ENCODE results near the gene KLHL40.

The KLHL40 gene

DNA sequence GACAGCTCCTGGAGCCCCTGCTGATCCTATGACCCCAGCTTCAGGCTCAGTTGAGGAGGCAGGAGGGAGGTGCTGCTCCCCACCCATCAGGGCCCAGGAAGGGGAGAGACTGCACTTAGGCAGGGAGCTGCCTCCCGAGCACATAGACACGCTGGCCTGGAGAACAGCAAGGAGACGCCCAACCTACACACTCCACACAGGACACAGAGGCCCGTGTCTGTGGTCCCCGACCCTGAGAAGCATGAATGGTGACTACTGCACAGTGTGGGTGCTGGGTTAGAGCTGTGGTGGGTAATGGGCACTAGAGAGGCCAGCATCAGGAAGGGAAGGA lies 18.3 kb downstream of the KLHL40 start:
- no peak for DNase-seq (ENCODE audit: low read depth in 2 of 2, low spot score in 1 of 2)

DNA sequence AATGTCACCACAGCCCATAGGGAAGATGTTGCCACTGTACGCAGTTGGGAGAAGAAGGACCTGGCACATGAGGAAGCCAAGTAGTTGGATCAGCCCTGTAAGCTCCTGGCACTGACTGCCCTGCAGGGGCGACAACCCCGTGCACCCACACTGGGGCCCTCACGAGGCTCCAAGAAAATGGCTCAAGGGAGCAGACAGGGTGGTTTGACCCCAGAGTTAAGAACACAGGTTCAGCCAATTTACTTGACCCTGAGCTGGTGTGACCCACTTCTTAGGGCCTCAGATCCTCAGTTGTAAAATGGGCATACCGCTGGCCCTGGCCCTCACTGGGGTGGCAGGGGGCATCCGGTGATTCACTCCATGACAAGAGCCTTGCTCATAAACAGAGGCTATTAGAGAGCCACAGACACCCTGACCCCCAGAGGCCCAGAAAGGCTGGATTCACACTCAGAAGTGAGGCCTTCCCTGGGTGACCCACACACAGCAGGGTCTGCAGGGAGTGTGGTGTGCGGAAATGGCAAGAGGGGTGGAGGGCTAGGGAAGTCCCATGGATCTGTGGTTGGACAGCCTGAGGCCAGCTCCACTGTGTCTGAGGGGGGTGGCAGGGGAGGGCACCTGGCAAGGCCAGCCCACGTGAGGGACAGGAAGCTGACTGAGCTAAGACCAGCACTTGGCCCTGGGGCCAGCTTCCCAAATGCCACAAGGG lies 19.0 kb downstream of the KLHL40 start:
- no peak for DNase-seq (ENCODE audit: low read depth in 2 of 2, low spot score in 1 of 2)

DNA sequence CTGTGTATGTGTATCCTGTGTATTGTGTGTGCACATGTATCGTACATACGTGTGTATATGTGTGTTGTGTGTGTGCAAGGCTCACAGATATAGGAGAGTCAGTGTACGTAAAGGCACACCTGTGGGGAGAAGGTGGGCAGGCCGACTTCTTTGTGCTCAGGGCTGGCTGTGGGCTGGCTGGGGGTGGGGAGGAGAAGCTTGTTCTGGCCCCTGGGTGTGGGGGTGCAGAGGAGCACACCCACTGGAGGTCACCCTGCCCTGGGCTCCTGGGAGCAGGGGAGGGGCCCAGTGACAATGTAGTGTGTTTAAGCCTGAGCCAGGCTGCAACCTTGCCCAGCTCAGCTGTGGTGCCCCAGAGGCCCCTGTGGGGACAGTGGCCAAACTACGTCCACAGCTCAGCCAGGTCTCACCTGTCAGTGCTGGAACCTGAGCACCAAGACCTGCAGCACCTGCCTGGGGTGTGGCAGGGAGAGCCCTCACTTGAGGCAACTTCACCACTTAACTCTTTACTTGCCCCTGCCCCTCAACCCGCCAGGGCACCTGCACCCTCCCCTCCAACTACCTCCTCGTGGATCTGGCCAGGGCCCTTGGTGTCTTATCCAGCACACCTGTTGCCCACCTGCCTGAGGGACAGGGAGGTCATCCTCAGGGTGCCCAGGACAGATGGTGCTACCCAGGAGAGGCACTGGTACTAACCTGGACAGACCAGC lies 19.9 kb downstream of the KLHL40 start:
- no peak for DNase-seq (ENCODE audit: low read depth in 2 of 2, low spot score in 1 of 2)

DNA sequence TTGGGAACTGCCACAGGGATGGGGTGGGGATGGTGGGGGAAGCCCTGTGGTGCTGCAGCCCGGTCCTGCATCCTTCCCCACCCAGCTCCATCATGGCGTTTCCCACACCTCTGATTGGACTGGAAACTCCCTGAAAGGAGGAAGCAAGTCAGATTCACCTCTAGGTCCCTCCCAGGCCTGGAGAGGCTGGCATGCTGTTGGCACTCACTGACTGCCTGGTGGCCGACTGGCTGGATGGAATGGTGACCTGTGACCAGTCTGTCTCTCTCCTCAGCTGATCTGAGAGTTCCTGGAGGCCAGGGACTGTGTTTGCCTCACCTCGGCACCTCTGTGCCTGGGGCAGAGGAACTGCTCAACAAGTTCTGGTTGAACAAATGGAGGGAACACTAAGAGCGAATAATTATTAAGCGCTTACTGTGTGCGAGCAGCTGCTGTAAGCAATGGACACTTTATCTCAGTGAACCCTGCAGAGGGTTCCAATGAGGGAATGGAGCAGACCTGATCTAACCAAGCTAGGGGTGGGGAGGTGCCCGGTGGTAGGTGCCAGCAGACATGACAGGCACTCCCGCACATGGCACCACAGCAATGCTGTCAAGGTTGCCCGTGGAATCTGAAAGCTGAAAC lies 20.7 kb downstream of the KLHL40 start:
- DNase-seq (ENCODE audit: low read depth in 2 of 2, low spot score in 1 of 2): no peak

DNA sequence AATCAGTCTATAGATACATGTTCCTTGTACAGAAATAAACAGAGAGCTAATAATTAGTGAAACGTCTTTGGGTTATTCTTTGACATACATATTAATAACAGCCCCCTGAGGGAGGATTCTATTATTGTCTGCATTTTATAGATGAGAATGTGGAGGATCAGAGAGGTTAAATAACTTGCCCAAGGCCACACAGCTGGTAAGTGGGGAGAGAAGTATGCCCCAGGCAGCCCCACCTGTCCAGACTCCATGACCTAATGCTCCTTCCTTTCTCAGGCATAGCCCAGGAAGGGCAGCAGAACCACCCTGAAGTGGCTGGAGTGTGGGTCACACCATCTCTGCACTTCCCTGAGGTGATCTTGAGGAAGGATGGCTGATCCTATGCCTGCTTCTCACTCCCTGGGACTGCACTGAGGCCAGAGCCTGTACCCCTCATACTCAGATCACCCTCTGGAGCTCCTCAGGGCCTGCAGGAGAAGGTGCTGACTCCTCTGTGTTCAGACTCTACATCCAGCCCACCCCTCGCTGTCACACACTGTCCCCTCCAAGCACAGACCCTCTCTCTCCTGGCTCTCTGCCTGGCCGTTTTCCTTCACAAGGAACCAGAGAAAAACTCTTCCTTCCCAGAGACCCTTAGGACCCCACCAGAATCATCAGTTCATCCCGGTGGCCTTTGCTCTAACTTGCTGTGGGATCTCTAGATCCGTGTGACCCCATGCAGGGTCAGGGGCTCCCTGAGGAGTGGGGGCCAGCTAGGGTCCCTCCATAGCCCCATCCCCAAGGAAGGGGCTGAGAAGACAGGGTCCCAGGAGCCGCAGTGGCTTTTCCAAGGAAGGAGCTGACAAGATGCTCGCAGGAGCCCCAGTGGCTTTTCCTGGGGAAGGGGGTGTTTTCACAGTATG lies 21.6 kb downstream of the KLHL40 start:
- DNase-seq (ENCODE audit: low read depth in 2 of 2, low spot score in 1 of 2): no peak

DNA sequence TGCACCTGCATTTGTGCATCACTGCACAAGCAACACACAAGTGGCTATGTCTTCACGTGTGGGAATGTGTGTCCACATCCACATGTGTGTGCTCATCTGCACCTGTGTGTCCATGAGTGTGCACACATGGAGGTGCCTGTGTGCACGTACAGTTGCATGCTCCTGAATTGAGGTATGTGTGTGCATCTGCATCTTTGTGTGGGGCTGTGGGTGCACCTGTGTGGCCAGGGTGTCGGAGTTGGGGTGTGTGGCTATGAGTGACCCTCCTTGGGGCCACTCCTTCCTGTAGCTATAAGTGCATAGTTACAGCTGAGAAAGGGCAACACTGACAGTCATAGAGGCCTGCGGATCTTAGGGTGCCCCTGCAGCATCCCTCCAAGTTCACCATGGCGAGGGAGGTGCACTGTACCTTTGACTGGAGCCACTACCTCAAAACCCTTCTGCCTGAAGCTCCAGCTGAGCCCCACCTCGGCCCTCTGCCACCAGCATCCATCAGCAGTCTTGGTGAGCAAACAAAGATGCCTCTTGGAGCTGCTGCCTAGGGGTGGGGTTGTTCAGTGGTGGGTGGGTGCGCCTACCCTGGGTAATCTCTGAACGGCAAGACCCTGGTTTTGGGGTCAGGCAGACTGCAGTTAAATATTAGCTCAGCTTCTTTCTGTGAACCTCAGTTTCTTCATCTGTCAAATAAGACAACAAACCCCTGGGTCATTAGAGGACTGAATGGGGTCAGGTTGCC lies 22.5 kb downstream of the KLHL40 start:
- DNase-seq (ENCODE audit: low read depth in 2 of 2, low spot score in 1 of 2): no peak

DNA sequence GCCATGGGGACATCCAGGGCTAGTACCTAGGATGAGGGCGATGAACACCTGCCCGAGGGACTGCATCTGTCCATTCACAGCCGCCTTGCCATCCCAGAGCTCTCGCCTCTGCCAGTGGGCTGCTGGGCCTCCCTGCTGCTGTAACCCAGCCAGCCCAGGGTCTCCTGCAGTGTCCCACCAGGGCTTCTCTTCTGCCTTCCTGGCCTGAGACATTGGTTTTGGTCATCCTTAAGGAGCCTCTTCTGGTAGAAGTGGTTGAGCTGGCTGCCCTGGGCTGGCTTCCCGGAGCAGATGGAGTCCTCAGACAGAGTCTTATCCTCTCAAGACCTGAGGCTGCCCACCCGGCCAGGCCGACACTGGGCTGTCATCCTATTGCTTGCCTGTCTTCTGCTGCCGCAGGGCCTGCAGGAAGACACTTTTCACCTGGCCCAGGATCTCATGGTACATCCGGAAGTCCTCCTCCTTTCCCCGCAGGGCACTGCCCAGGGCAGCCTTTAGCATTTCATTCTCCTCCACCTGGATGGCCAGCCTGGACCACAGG lies 23.3 kb downstream of the KLHL40 start:
- DNase-seq (ENCODE audit: low read depth in 2 of 2, low spot score in 1 of 2): no peak

DNA sequence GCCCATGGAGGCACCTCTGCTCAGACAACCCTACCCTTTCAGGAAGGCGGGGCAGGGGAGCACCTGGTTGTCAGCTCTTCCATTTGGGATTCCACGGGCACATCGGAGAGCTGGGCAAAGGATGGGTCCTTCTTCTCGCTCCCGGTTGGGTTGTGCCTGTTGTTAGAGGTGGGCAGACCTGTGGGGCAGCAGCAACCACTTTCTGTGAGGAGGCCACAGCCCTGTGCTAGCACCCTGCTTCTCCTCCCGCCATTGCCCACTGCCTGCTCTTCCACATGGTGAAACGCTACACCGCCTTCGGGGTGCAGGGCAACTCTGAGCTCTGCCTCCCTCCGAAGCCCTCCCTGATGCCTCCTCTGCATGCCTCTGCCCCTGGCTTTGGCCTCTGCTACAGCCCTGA lies 24.3 kb downstream of the KLHL40 start:
- no peak for DNase-seq (ENCODE audit: low read depth in 2 of 2, low spot score in 1 of 2)

DNA sequence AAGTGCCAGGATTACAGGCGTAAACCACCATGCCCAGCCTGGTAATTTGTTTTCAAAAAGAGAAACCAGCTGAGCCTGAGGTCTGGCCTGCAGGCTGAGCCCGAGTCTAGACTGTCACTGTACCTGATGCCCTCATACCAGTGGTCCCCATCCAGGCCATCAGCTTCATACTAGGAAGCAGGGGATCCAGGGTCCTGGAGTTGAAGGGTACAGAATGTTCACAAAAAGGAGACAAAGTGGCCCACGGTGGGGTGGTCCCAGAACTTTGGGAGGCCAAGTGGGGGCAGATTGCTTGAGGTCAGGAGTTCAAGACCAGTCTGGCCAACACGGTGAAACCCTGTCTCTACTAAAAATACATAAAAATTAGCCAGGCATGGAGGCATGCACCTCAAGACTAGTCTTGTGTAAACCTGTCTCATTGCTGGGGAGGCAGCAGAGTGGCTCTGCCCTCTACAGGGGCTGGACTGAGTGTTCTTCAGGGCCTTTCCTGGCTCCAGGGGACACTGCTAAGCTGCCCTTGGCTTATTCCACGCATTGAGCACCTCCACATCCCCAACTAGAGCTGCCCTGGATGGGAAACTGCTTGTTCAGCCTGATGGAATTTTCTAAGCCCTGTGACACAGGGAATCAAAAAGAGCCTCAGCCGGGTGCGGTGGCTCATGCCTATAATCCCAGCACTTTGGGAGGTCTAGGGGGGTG lies 25.1 kb downstream of the KLHL40 start:
- DNase-seq (ENCODE audit: low read depth in 2 of 2, low spot score in 1 of 2): no peak

DNA sequence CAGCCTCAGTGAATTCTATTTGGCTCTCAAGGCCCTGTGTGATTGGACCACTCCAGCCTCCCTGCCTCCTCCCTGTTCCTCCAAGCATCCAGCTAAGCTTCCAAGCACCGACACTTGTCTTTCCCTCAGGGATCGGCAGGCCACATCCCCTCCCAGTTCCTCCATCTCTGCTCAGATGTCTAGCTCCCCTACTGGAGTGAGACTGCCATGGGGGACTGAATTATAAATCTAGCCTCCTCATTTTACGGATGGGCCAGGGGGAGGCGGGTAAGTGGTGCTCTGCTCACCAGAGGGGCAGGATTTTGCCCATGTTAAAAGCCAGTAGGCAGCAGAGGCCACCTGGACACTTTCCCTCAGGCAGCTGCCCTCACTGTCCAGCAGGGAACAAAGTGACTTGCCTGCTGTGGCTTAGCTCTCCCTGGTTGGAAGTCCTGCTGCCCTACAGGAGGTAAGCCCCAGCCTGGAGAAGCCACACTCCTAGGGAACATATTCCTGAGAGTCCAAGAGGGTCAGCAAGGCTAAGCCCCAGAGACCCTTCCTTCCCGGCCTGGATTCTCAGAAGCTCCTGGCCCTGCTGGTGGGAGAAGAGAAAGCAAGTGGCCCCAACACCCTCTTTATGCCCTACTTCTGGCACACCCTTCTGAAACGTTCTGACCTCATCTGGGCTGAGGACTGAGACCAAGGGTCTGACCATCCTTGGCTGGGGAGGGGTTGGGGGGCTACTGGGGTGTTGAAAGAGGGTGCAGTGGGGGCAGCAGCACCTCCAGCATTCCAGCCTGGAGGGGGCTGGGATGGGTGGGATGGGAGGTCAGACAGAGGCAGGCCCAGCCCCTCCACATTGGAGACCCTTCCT lies 26.4 kb downstream of the KLHL40 start:
- DNase-seq (ENCODE audit: low read depth in 2 of 2, low spot score in 1 of 2): no peak

DNA sequence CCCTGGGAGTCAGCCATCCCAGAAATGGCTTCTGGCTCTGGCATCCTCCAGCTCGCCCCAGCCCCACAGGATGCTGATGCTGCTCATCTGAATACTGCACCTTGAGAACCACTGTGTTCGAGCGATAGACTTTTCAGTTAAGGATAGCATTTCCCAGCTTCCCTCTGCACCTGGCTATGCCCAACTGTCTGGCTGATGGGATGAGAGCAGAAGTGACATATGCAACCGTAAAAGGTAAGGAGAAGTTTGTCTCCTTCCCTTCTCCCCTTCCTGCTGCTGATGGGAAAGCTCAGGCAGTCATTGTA lies 27.0 kb downstream of the KLHL40 start:
- no peak for DNase-seq (ENCODE audit: low read depth in 2 of 2, low spot score in 1 of 2)

DNA sequence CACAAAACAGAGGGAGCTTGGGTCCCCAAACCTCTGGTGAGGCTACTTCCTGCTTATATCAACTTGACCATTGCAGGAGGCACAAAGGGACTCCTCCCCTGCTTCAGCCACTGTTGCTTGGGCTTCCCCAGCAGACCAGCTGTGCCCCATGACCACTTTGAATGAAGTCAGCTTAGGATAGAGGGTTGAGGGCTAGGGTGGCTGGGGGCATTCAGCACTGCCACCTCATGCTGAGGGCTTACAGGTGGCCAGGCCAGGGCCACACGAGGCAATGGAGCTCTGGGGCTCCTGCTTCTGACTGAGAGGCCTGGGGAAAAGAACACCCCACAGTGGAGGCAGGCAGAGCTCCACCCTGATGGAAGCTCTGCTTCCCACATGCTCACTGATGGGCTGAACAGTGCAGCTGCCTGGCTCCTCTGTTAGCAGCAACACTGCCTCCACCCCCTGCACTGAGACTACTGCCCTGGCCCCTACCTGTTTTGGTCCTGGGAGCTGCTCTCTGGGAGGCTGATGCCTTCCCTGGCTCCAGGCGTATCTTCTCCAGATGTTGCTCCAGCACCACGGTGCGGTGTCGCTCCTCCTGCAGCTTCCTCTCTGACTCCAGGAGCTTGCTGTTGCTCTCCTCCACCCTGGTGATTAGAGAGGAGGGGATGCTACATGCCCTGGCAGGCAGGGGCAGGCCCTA lies 27.5 kb downstream of the KLHL40 start:
- no peak for DNase-seq (ENCODE audit: low read depth in 2 of 2, low spot score in 1 of 2)

DNA sequence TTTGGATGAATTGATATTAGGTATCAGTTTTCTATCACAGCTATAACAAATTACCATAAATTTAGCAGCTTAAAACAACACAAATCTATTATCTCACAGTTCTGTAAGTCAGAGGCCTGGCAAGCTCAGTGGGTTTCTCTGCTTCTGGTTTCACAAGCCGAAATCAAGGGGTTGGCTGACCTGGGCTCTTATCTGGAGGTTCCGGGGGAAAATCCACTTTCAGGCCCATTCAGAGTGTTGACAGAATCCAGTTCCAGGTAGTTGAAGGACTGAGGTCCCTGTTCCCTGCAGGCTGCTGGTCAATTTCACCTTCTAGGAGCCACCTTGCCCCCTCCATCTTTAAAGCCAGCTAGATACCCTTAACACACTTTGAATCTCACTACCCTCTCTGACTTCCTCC lies 28.4 kb downstream of the KLHL40 start:
- no peak for DNase-seq (ENCODE audit: low read depth in 2 of 2, low spot score in 1 of 2)

DNA sequence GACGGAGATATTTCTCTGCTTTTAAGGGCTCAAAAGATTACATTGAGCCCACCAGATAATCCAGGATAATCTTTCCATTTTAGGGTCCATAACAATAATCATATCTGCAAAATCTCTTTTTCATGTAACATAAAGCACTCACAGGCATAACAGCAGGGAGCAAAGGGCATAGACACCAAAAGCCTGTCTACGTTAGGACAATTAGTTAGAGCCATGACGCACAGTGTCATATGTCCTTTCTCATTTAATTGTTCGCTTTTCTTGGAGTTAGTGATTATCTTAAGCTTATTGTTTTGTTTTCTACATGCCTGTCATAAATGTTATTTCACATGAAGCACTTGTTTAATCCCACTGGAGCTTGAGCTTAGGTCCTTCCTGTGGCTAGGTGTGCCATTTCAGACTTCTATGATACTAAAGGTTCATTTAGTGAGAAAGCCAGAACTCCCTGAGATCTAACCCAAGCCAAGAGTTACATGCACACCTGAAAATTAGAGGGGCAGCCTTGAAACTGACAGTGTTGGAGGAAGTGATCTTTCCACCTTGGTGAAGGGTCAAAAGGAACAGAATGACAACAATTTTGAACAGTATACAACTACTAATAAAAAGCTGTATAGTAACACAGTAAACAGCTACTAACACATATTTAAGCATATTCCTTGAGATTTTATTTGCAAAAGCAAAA lies 29.0 kb downstream of the KLHL40 start:
- DNase-seq (ENCODE audit: low read depth in 2 of 2, low spot score in 1 of 2): no peak

DNA sequence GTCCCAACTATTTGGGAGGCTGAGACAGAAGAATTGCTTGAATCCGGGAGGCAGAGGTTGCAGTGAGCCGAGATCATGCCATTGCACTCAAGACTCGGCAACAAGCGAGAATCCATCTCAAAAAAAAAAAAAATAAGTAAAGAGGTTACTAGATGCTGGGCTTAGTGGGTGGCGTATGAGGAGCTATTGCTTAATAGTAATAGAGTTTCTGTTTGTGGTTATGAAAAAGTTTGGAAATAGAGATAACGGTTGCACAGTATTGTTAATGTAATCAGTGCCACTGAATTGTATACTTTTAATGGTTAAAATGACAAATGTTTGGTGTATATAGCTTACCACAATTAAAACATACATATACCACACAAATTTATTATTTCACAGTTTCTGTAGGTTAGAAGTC lies 32.0 kb downstream of the KLHL40 start:
- no peak for DNase-seq (ENCODE audit: low read depth in 2 of 2, low spot score in 1 of 2)

DNA sequence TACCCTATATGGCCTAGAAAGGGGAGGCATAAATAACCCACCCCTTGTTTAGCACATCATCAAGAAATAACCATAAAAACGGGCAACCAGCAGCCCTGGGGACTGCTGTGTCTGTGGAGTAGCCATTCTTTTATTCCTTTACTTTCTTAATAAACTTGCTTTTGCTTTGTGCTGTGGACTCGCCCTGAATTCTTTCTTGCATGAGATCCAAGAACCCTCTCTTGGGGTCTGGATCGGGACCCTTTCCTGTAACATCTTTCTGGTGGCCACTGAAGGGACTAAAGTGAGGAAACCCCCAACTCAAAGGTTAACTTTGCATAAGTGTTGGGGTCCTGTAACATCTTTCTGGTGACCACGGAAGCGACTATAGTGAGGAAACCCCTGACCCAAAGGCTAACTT lies 33.0 kb downstream of the KLHL40 start:
- no peak for DNase-seq (ENCODE audit: low read depth in 2 of 2, low spot score in 1 of 2)

DNA sequence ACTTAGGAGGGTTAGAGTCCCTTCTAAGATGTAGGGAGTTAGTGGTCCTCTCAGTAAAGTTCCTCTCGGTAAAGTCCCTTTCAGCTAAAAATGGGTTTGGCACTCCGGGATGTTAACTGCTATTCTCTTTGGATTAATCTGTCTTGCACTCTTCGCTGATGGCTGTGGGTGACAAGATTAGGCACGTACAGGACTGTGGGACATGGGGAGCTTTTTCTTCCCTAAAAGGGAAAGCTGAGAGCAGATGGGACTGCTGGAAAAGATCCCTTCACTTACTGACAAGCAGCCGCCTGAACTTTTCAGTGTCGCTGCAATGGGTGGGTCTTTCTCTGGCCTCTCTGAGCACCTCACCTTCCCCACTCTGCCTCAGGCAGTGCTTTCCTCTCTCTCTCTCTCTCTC lies 33.7 kb downstream of the KLHL40 start:
- DNase-seq (ENCODE audit: low read depth in 2 of 2, low spot score in 1 of 2): no peak

DNA sequence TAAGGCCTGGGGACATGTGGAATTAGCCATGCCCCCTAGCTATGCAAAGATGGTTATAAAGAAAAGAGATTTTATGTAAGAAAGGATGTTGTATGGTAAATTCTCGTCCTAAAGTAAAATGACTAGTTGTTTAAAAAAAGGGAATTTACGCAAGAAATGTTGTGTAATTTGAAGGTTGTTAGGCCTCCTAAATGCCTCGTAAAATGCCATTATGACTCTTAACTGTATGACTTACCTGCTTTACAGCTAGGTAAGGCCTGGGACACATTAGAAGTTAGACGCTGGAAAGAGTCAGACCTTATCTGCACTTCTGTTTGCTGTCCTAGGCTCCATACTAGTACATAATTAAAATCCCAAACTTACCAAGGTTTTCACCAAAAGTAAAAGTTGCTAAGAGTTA lies 34.8 kb downstream of the KLHL40 start:
- DNase-seq (ENCODE audit: low read depth in 2 of 2, low spot score in 1 of 2): no peak

Measured in stimulated activated CD8-positive, alpha-beta memory T cell treated with anti-CD3 and anti-CD28 coated beads, Interleukin-4, amount 100 ng/mL, for 4 hours (primary cell).